ENCODE measurements around the gene ATOH8.

DNA sequence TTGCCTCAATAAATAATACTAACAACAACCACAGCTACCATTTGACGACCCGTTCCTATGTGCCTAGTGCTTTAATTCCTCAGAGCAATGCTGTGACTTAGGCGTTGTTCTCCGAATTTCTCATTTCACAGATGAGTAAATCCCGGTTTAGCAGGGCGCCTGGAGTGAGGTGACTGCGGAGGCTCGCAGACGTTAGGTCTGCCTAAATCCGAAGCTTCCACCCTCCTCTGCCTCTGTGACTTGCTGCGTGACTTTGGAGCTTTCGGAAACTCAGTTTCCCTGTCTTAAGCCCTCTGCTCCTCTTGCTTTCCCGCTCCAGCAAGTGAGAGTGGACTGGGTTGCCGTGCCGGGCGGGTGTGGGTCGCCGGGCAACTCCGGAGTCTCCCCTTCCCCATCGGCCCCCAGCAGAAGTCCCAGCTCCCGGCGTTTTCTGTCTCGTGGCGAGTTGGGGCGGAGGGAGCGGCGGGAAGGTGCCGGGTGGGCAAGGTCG, 711 bp upstream of the ATOH8 start:
- TF ChIP-seq CTCF (IDR thresholded peaks at IDR 0.05) (no peak), POLR2A (IDR thresholded peaks at IDR 0.05) (peak in 1 of 2 donors; percentile 62)

All from thyroid gland (tissue), 4 donors.